Endothelial cell of umbilical vein (primary cell): ENCODE results near the gene PCNT. TPM values are rescaled to one million over a fixed set of nuclear protein-coding genes. Genes with fewer than 3 reads are reported as not detected.

Experiments used
- BruUV-seq: library from RNA; stranded (reverse); fragments of 400-500 nt; replicated peaks from 2 replicates; lab custom pipeline; 2021; lab: Mats Ljungman, UMichigan
- CTCF ChIA-PET: fragments of 300-600, 350-600 bp; sonication (Branson Sonifier 250); formaldehyde crosslinking; loops from one replicate; lab custom pipeline; 2021; ENCODE audit warnings: antibody characterized with exemption, inconsistent platforms; lab: Charles Lee
- POLR2A ChIA-PET: fragments of 300-600, 350-600 bp; sonication (Branson Sonifier 250); formaldehyde crosslinking; loops from one replicate; lab custom pipeline; 2021; ENCODE audit warnings: antibody characterized with exemption, inconsistent platforms; lab: Charles Lee
- DNase-seq: peaks from one replicate; pipeline ENCODE4 v3.0.0-alpha.2; 2011; ENCODE audit warnings: low read depth, low spot score
- FAIRE-seq: peaks from 2 replicates; lab custom pipeline; 2011; peaks lifted over from hg19 to GRCh38; lab: Jason Lieb, UNC
- H2AFZ ChIP-seq: 2 replicates; pipeline ENCODE4 v1.6.0; 2012; ENCODE audit warnings: low read depth, low read length, control low read depth, inconsistent platforms
- H3K27ac ChIP-seq: 2 replicates; pipeline ENCODE4 v1.5.1; 2011; ENCODE audit warnings: low read depth, mild to moderate bottlenecking, control low read depth, low read length, moderate library complexity; ENCODE audit not compliant: insufficient read depth
- H3K27me3 ChIP-seq, 2 experiments: 2 replicates each; pipeline versions ENCODE4 v1.6.0 to v1.6.1; 2011; ENCODE audit warnings: low read length in 2 of 2, mixed read lengths in 1 of 2; ENCODE audit not compliant: control insufficient read depth in 2 of 2, insufficient read depth in 2 of 2
- H3K36me3 ChIP-seq, 2 experiments: 2 replicates in 1 of 2; 3 replicates in 1 of 2; pipeline ENCODE4 v1.5.1; 2011; ENCODE audit warnings: low read length in 2 of 2, mild to moderate bottlenecking in 1 of 2, moderate library complexity in 1 of 2; ENCODE audit not compliant: control insufficient read depth in 2 of 2, insufficient read depth in 2 of 2; ENCODE audit errors: extremely low read depth in 1 of 2
- H3K4me1 ChIP-seq: 3 replicates; pipeline ENCODE4 v1.5.1; 2011; ENCODE audit warnings: mild to moderate bottlenecking, low read length; ENCODE audit not compliant: control insufficient read depth, insufficient read depth; ENCODE audit errors: extremely low read depth
- H3K4me2 ChIP-seq: 2 replicates; pipeline ENCODE4 v1.6.1; 2011; ENCODE audit warnings: low read length, control low read depth, mixed read lengths; ENCODE audit not compliant: insufficient read depth
- H3K4me3 ChIP-seq, 3 experiments: fragments of 200-600 bp in 1 of 3; sonication (generic), shearing (Covaris generic) in 1 of 3; replicated peaks in 1 of 3; 2 replicates each; pipeline ENCODE4 v1.5.1; 2011 to 2016; ENCODE audit warnings: control low read depth in 3 of 3, low read length in 3 of 3, mild to moderate bottlenecking in 2 of 3, inconsistent platforms in 1 of 3, low read depth in 1 of 3, moderate library complexity in 1 of 3; ENCODE audit not compliant: insufficient read depth in 1 of 3
- H3K79me2 ChIP-seq: 2 replicates; pipeline ENCODE4 v1.6.0; 2012; ENCODE audit warnings: low read length, inconsistent platforms; ENCODE audit not compliant: control insufficient read depth, insufficient read depth
- H3K9ac ChIP-seq: replicated peaks from 2 replicates; pipeline ENCODE3; 2011; ENCODE audit warnings: low read length, control low read depth; ENCODE audit not compliant: insufficient read depth; ENCODE audit errors: extremely low read depth
- H3K9me1 ChIP-seq: replicated peaks from 3 replicates; pipeline ENCODE4 v1.6.0; 2011; ENCODE audit warnings: mild to moderate bottlenecking, low read length; ENCODE audit not compliant: control insufficient read depth, insufficient read depth; ENCODE audit errors: extremely low read depth
- H3K9me3 ChIP-seq: replicated peaks from 2 replicates; pipeline ENCODE4 v1.5.1; 2012; ENCODE audit warnings: low read length, inconsistent platforms; ENCODE audit not compliant: control insufficient read depth, insufficient read depth
- H4K20me1 ChIP-seq: replicated peaks from 2 replicates; pipeline ENCODE3; 2011; ENCODE audit warnings: mild to moderate bottlenecking, low read length; ENCODE audit not compliant: control insufficient read depth, insufficient read depth; ENCODE audit errors: extremely low read depth
- CTCF ChIP-seq, 2 donors: IDR thresholded peaks; 1 replicate in 1 of 2; 2 replicates in 1 of 2; pipeline ENCODE4 v1.5.1; 2011; ENCODE audit warnings: low read length in 2 of 2, mild to moderate bottlenecking in 2 of 2, moderate library complexity in 2 of 2, control low read depth in 1 of 2, inconsistent platforms in 1 of 2, low read depth in 1 of 2; ENCODE audit not compliant: insufficient read depth in 1 of 2; ENCODE audit errors: extremely low read depth in 1 of 2
- EZH2 ChIP-seq: IDR thresholded peaks from 2 replicates; pipeline ENCODE4 v1.6.1; 2012; ENCODE audit warnings: borderline replicate concordance, low read depth, mild to moderate bottlenecking, moderate library complexity, low read length, inconsistent platforms; ENCODE audit not compliant: severe bottlenecking
- FOS ChIP-seq: IDR thresholded peaks from 2 replicates; pipeline ENCODE4 v1.6.1; 2011; ENCODE audit warnings: mild to moderate bottlenecking, low read length, moderate library complexity, borderline replicate concordance; ENCODE audit not compliant: insufficient read depth
- GATA2 ChIP-seq: IDR thresholded peaks from 2 replicates; pipeline ENCODE4 v1.7.0; 2011; ENCODE audit warnings: low read depth, mild to moderate bottlenecking, moderate library complexity, mixed read lengths, low read length; ENCODE audit not compliant: insufficient read length, insufficient read depth
- JUN ChIP-seq: IDR thresholded peaks from 2 replicates; pipeline ENCODE4 v1.6.1; 2011; ENCODE audit warnings: borderline replicate concordance, low read depth; ENCODE audit not compliant: insufficient read length, insufficient read depth
- MAX ChIP-seq: IDR thresholded peaks from 2 replicates; pipeline ENCODE4 v1.6.1; 2011; ENCODE audit not compliant: insufficient read depth, insufficient read length
- MYC ChIP-seq: IDR thresholded peaks from one replicate; pipeline ENCODE4 v1.6.1; 2011; ENCODE audit warnings: mild to moderate bottlenecking, low read depth, low read length
- POLR2A ChIP-seq: IDR thresholded peaks from 2 replicates; pipeline ENCODE4 v1.6.1; 2012; ENCODE audit warnings: low read depth, mild to moderate bottlenecking, control low read depth, low read length
- POLR2AphosphoS5 ChIP-seq: IDR thresholded peaks from 2 replicates; pipeline ENCODE4 v1.6.1; 2012; ENCODE audit warnings: low read depth, mild to moderate bottlenecking, control low read depth, low read length, moderate library complexity; ENCODE audit not compliant: insufficient read depth
- dilution Hi-C: fragments of 300-500 bp; cut with MboI; formaldehyde crosslinking; loops from one replicate; pipeline ENCODE4 v1.15.0; 2019; ENCODE audit warnings: low sequenced_read_pairs; ENCODE audit not compliant: extremely low pct_ligation_motif_present
- intact Hi-C: fragments of 100-400 bp; cut with micrococcal nuclease; formaldehyde crosslinking; loops from one replicate; pipeline ENCODE4 v1.10.0; 2022
- polyA plus RNA-seq, 4 experiments: library from polyadenylated mRNA; depleted of rRNA in 3 of 4; stranded (reverse) in 3 of 4; unstranded in 1 of 4; fragments of >200 nt; gene quantifications; 2 replicates each; pipeline versions ENCODE4 v1.2.1 to v1.2.3, GENCODE V29; 2011 to 2012; ENCODE audit warnings: missing spikeins in 1 of 4
- total RNA-seq: library from RNA; stranded (reverse); gene quantifications from 2 replicates; pipeline ENCODE4 v1.2.3, GENCODE V29; 2021

PCNT gene
- total and polyA plus RNA-seq, 2 donors (not counting 3 experiments of a cell fraction or from before 2014, with no cell fraction given) = 9.6 to 49.5 TPM

GRCh38 chr21:46340998-46341397 is 17.0 kb downstream of the PCNT start:
- intact Hi-C loops = no loop called here
- CTCF ChIA-PET = no interaction called here
- H4K20me1 ChIP-seq = no peaks in the 10 kb centered on the region
- H3K4me2 ChIP-seq = no peak overlapping the region
- DNase-seq (no peak), FAIRE-seq (no peak)
- no peak overlapping the region for H3K27ac ChIP-seq
- no peaks in the 10 kb centered on the region for H3K9me3 ChIP-seq
- H3K4me3 ChIP-seq = no peak overlapping the region
- no peaks in the 10 kb centered on the region for H3K9me1 ChIP-seq
- BruUV-seq = no TSS peak
- no peaks in the 10 kb centered on the region for H3K4me1 ChIP-seq
- dilution Hi-C loops = no loop called here
- POLR2A ChIA-PET = no interaction called here
- H3K9ac ChIP-seq = no peak overlapping the region
- no peaks in the 10 kb centered on the region for H3K27me3 ChIP-seq
- no peak overlapping the region for H2AFZ ChIP-seq
- H3K36me3 ChIP-seq = peaks cover 5 to 14% of the 10 kb centered on the region in 2 experiments
- H3K79me2 ChIP-seq = peaks cover 22% of the 10 kb centered on the region
- TF ChIP-seq FOS = no peak
- TF ChIP-seq CTCF (IDR thresholded peaks at IDR 0.05; ENCODE audit: extremely low read depth in 1 of 2, insufficient read depth in 1 of 2, low read depth in 1 of 2, low read length in 2 of 2) = no peak
- TF ChIP-seq POLR2AphosphoS5 = no peak
- TF ChIP-seq EZH2 = no peak
- TF ChIP-seq GATA2 = no peak
- no peak for TF ChIP-seq JUN
- no peak for TF ChIP-seq MYC
- TF ChIP-seq POLR2A = no peak
- TF ChIP-seq MAX = no peak
